ENCODE measurements around the gene BRSK2. TPM values are rescaled to one million over a fixed set of nuclear protein-coding genes. Genes with fewer than 3 reads are reported as not detected.

Gene BRSK2
- total and polyA plus RNA-seq, 2 of the 4 experiments (the other 2 are of a cell fraction) = 0.18 to 0.62 TPM

- no peak overlapping the region for H3K4ac ChIP-seq (ENCODE audit: low read depth, low read length)
- BruUV-seq (replicated peaks) = no TSS peak
- H3K4me3 ChIP-seq (ENCODE audit: insufficient read depth, low read depth, low read length) = no peak overlapping the region
- POLR2A ChIA-PET (ENCODE audit: unreplicated experiment) = no interaction called here
- H2BK5ac ChIP-seq (ENCODE audit: low read depth, low read length, poor library complexity, severe bottlenecking) = no peak overlapping the region
- ATAC-seq (ENCODE audit: low read depth) = no peak
- intact Hi-C loops (cut with micrococcal nuclease) (no loop called here), in situ Hi-C loops (cut with MboI; ENCODE audit: low sequenced_read_pairs) (no loop called here), dilution Hi-C loops (cut with HindIII; ENCODE audit: low sequenced_read_pairs, unreplicated experiment) (no loop called here)
- H3K9me1 ChIP-seq (ENCODE audit: insufficient read depth, low read length) = no peaks in the 10 kb centered on the region
- H3K56ac ChIP-seq (ENCODE audit: extremely low read depth, insufficient read depth, low read length) = no peak overlapping the region
- H3K4me1 ChIP-seq (ENCODE audit: control insufficient read depth, insufficient read depth, low read length) = no peaks in the 10 kb centered on the region
- no peak overlapping the region for H3K23ac ChIP-seq (ENCODE audit: low read depth, low read length)
- no peak overlapping the region for H2BK120ac ChIP-seq (ENCODE audit: low read depth, low read length)
- no peak overlapping the region for H2BK15ac ChIP-seq (ENCODE audit: low read depth, low read length)
- no peak overlapping the region for H3K14ac ChIP-seq (replicated peaks; ENCODE audit: low read depth, low read length)
- H2AK5ac ChIP-seq (ENCODE audit: low read depth, low read length) = no peak overlapping the region
- no peak for DNase-seq
- H3K4me2 ChIP-seq (ENCODE audit: low read depth, low read length) = no peak overlapping the region
- no peak for TF ChIP-seq RAD21 (IDR thresholded peaks at IDR 0.05; ENCODE audit: low read length)
- TF ChIP-seq MAFK (IDR thresholded peaks at IDR 0.05; ENCODE audit: low read depth, low read length) = no peak
- TF ChIP-seq CTCF (conservative IDR thresholded peaks at IDR 0.05; ENCODE audit: low read depth, low read length) = no peak
- TF ChIP-seq FOS (IDR thresholded peaks at IDR 0.05; ENCODE audit: low read depth, low read length) = no peak
- TF ChIP-seq USF2 (IDR thresholded peaks at IDR 0.05; ENCODE audit: low read depth, low read length) = no peak
- no peak for TF ChIP-seq MAZ (IDR thresholded peaks at IDR 0.05; ENCODE audit: borderline replicate concordance, low read depth, low read length)
- no peak for TF ChIP-seq CEBPB (IDR thresholded peaks at IDR 0.05; ENCODE audit: low read depth, low read length)
- no peak for TF ChIP-seq SMC3 (IDR thresholded peaks at IDR 0.05; ENCODE audit: low read depth, low read length)
- TF ChIP-seq ELK1 (IDR thresholded peaks at IDR 0.05; ENCODE audit: borderline replicate concordance, low read depth, low read length) = no peak
- no peak for TF ChIP-seq POLR2A (IDR thresholded peaks at IDR 0.05; ENCODE audit: low read depth, low read length)
- no peak for TF ChIP-seq NFE2L2 (IDR thresholded peaks at IDR 0.05; ENCODE audit: low read depth, low read length)
- H2AK9ac ChIP-seq (replicated peaks; ENCODE audit: low read depth, low read length, poor library complexity) = no peak overlapping the region
- no peak overlapping the region for H3K27ac ChIP-seq (ENCODE audit: insufficient read depth, low read length)
- H3K9me3 ChIP-seq (ENCODE audit: control insufficient read depth, insufficient read depth, low read length) = peaks cover 31% of the 10 kb centered on the region
- H3K27me3 ChIP-seq (ENCODE audit: control insufficient read depth, insufficient read depth, low read length) = no peaks in the 10 kb centered on the region
- no CpG with 5 or more reads among the region's 7 CpGs for WGBS, 2 experiments (ENCODE audit: extremely low coverage in 2 of 2, insufficient read length in 1 of 2)
- no peak overlapping the region for H2BK20ac ChIP-seq (ENCODE audit: low read depth, low read length)
- no peaks in the 10 kb centered on the region for H3K36me3 ChIP-seq (ENCODE audit: control insufficient read depth, insufficient read depth, low read length)
- H3K18ac ChIP-seq (ENCODE audit: low read depth, low read length) = no peak overlapping the region
- no peak overlapping the region for H4K5ac ChIP-seq (ENCODE audit: low read depth, low read length)
- H3K79me1 ChIP-seq (ENCODE audit: low read depth in 1 of 2, low read length in 2 of 2) = no peaks in the 10 kb centered on the region
- no peaks in the 10 kb centered on the region for H4K20me1 ChIP-seq (ENCODE audit: insufficient read depth, low read length)
- H3K9ac ChIP-seq (ENCODE audit: low read depth, low read length) = no peak overlapping the region
- CTCF ChIA-PET = no interaction called here
- no peak overlapping the region for H4K91ac ChIP-seq (ENCODE audit: insufficient read depth, low read depth, low read length)
- no peak overlapping the region for H4K8ac ChIP-seq (ENCODE audit: low read depth in 2 of 2, low read length in 2 of 2)
- no peak overlapping the region for H2AFZ ChIP-seq (replicated peaks; ENCODE audit: low read length, poor library complexity)
Observed at GRCh38 chr11:1415631-1416030, 25.9 kb downstream of the BRSK2 start.

Data from IMR-90 (cell line).